Activated T-helper 2 cell treated with anti-CD3 and anti-CD28 coated beads, Interferon-gamma antibody, Interleukin-2, Interleukin-4, amounts not matched to agents 10 μg/mL and 5 μg/mL and 100 μg/mL, durations not matched to agents 14 hours and 24 hours and 36 hours (primary cell): ENCODE measurements around the gene ZNF730. TPM values are rescaled to one million over a fixed set of nuclear protein-coding genes. Genes with fewer than 3 reads are reported as not detected.
"Not testable (repeated sequence)": the region's sequence is repeated elsewhere in the genome, so short reads cannot be mapped to it uniquely, and the experiment has no call there.

Experiments used
- DNase-seq: peaks from one replicate; pipeline ENCODE4 v3.0.0; 2021; ENCODE audit warnings: low spot score
- H3K27ac Mint-ChIP-seq: one replicate; pipeline ENCODE4 v1.8.0; 2021; ENCODE audit warnings: mixed read lengths
- H3K27me3 Mint-ChIP-seq: one replicate; pipeline ENCODE4 v1.8.0; 2021; ENCODE audit warnings: low read depth, mixed read lengths
- H3K36me3 Mint-ChIP-seq: one replicate; pipeline ENCODE4 v1.8.0; 2021; ENCODE audit warnings: low read depth, mixed read lengths
- H3K4me1 Mint-ChIP-seq: one replicate; pipeline ENCODE4 v1.8.0; 2021; ENCODE audit warnings: low read depth, mixed read lengths
- H3K4me3 Mint-ChIP-seq: one replicate; pipeline ENCODE4 v1.8.0; 2021; ENCODE audit warnings: low read depth, mild to moderate bottlenecking, moderate library complexity, mixed read lengths
- H3K9me3 Mint-ChIP-seq: one replicate; pipeline ENCODE4 v1.8.0; 2021; ENCODE audit warnings: mixed read lengths
- intact Hi-C: fragments of 100-400 bp; cut with micrococcal nuclease; formaldehyde crosslinking; loops from one replicate; pipeline ENCODE4 v1.15.1; 2023
- total RNA-seq: library from RNA; stranded (reverse); gene quantifications from 2 replicates; pipeline ENCODE4 v1.2.3, GENCODE V29; 2022

ZNF730 gene
- total RNA-seq, 1 donor from 2014 or later = 0.37 TPM

DNA sequence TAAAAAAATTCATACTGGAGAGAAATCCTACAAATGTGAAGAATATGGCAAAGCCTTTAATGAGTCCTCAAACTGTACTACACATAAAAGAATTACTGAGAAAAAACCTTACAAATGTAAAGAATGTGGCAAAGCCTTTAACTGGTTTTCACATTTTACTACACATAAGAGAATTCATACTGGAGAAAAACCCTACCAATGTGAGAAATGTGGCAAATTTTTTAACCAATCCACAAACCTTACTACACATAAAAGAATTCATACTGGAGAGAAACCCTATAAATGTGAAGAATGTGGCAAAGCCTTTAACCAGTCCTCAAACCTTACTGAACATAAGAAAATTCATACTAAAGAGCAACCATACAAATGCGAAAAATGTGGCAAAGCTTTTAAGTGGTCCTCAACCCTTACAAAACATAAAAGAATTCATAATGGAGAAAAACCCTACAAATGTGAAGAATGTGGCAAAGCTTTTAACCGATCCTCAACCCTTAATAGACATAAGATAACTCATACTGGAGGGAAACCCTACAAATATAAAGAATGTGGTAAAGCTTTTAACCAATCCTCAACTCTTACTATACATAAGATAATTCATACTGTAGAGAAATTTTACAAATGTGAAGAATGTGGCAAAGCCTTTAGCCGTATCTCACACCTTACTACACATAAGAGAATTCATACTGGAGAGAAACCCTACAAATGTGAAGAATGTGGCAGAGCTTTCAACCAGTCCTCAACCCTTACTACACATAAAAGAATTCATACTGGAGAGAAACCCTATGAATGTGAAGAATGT lies 29.0 kb downstream of the ZNF730 start:
- no peak for DNase-seq
- Mint-ChIP-seq H3K36me3 (no peaks in the 10 kb centered on the region), H3K27me3 (no peaks in the 10 kb centered on the region), H3K4me3 (no peak overlapping the region), H3K9me3 (peaks cover 63% of the 10 kb centered on the region), H3K27ac (no peak overlapping the region), H3K4me1 (no peaks in the 10 kb centered on the region)
- intact Hi-C loops = no loop called here

DNA sequence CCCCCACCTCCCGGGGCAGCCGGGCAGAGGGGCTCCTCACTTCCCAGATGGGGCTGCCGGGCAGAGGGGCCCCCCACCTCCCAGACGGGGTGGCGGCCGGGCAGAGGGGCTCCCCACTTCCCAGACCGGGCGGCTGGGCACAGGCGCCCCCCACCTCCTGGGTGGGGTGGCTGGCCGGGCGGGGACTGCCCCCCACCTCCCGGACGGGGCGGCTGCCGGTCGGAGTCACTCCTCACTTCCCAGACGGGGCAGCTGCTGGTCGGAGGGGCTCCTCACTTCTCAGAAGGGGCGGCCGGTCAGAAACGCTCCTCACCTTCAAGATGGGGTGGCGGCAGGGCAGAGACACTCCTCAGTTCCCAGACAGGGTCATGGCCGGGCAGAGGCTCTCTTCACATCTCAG lies 43.9 kb downstream of the ZNF730 start:
- no peak overlapping the region for H3K4me3 Mint-ChIP-seq
- H3K9me3 Mint-ChIP-seq = peaks cover 45% of the 10 kb centered on the region
- no peak overlapping the region for H3K27ac Mint-ChIP-seq
- no peaks in the 10 kb centered on the region for H3K4me1 Mint-ChIP-seq
- DNase-seq = no peak
- intact Hi-C loops = no loop called here
- H3K27me3 Mint-ChIP-seq = no peaks in the 10 kb centered on the region
- H3K36me3 Mint-ChIP-seq = no peaks in the 10 kb centered on the region

DNA sequence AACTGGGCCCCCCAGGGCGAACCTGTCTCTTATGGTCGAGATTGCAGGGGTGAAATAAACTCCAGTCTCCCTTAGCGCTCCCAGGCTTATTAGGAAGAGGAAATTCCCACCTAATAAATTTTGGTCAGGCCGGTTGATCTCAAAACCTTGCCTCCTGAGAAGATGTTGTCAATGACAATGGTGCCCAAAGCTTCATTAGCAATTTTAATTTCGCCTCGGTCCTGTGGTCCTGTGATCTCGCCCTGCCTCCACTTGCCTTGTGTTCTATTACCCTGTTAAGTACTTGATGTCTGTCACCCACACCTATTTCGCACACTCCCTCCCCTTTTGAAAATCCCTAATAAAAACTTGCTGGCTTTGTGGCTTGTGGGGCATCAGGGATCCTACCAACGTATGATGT lies 51.5 kb downstream of the ZNF730 start:
- H3K9me3 Mint-ChIP-seq = peaks cover 33% of the 10 kb centered on the region
- intact Hi-C loops, H3K4me3 Mint-ChIP-seq, H3K36me3 Mint-ChIP-seq, H3K27me3 Mint-ChIP-seq, DNase-seq, H3K4me1 Mint-ChIP-seq, H3K27ac Mint-ChIP-seq: not testable (repeated sequence)

DNA sequence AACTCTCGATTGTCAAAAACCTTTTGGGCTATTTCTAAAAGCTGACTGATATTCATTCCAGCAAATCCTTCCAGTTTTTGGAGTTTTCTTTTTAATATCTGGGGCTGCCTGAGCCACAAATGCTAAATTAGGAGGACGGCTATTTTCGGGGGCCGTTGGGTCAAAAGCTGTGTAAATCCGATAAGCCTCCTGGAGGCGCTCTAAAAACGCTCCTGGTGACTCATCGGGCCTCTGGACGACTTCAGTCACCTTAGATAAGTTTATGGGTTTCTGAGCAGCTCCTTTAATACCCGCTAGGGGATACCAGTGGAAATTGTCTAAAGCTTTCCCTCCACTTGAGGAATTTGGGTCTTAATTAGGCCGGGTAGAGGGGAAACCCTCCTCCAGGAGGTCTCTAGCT lies 66.4 kb downstream of the ZNF730 start:
- intact Hi-C loops = no loop called here
- Mint-ChIP-seq H3K4me3 (no peak overlapping the region), H3K4me1 (no peaks in the 10 kb centered on the region), H3K27me3 (no peaks in the 10 kb centered on the region), H3K27ac (no peak overlapping the region), H3K36me3 (no peaks in the 10 kb centered on the region), H3K9me3 (peaks cover 90% of the 10 kb centered on the region)
- DNase-seq = no peak

DNA sequence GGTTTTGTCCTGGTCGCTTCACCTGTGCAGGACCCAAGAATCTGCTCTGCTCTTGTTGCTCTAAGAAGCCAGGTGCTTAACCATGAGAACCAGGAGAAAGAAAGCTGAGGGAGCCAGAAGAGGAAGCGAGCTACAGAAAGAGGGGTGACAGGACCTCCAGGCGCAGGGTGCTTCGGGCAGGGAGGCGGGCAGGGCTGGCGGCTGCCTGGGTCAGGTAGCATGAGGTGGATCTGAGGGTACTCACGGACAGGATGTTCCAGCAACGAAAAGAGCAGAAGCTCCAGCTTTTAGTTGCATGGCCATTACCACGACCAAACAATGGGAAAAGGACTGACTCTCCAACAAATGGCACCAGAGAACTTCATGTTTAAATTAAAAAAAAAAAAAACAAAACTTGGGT lies 73.5 kb downstream of the ZNF730 start:
- peaks cover 3% of the 10 kb centered on the region for H3K36me3 Mint-ChIP-seq
- intact Hi-C loops = no loop called here
- no peaks in the 10 kb centered on the region for H3K27me3 Mint-ChIP-seq
- H3K4me1 Mint-ChIP-seq = no peaks in the 10 kb centered on the region
- H3K4me3 Mint-ChIP-seq = no peak overlapping the region
- no peak overlapping the region for H3K27ac Mint-ChIP-seq
- DNase-seq = no peak
- H3K9me3 Mint-ChIP-seq = peaks cover 47% of the 10 kb centered on the region

Other genes starting within 250 kb of the ZNF730 start
- gene ZNF728, start 113.8 kb upstream of the ZNF730 start, total RNA-seq = not detected in 2 replicates
- gene ZNF724, start 133.4 kb downstream of the ZNF730 start, total RNA-seq = 12.1 TPM in 2 replicates